ENCODE results near the gene SBF2.

SBF2 gene

DNA sequence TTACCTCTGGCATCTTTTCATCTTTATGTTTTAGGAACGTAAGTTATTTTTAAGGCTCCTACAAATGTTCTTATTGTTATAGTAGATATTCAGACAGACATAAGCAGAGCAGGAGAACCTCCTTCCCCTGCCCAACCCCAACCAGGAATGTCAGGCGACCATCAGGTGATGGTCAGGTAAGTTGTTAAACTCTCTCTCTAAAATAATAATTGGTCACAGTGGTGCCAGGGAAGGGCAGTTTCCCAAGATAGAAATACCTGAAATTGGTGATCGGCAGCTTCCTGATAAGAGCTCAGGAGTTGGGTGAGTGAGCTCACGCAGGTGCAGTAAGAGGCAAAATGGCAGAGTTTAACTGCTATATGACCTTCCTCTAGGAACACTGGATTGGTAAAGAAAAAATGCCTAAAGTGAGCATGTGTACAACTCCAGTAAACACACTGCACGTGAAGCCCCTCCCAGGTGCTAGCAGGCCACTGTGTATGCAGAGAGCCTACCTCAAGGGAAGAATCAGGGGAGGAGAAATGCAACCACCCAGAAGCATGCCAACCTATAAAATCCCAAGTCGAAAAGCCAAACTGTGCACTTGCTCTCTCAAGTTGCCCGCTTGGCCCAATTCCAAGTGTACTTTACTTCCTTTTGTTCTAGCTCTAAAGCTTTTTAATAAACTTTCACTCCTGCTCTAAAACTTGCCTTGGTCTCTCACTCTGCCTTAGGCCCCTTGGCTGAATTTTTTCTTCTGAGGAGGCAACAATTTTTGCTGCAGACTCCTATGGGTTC, 273.9 kb downstream of the SBF2 start:
- H3K4me3 ChIP-seq (ENCODE audit: low read depth, low read length), result no peak overlapping the region
- TF ChIP-seq, protein P1, sequence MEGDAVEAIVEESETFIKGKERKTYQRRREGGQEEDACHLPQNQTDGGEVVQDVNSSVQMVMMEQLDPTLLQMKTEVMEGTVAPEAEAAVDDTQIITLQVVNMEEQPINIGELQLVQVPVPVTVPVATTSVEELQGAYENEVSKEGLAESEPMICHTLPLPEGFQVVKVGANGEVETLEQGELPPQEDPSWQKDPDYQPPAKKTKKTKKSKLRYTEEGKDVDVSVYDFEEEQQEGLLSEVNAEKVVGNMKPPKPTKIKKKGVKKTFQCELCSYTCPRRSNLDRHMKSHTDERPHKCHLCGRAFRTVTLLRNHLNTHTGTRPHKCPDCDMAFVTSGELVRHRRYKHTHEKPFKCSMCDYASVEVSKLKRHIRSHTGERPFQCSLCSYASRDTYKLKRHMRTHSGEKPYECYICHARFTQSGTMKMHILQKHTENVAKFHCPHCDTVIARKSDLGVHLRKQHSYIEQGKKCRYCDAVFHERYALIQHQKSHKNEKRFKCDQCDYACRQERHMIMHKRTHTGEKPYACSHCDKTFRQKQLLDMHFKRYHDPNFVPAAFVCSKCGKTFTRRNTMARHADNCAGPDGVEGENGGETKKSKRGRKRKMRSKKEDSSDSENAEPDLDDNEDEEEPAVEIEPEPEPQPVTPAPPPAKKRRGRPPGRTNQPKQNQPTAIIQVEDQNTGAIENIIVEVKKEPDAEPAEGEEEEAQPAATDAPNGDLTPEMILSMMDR (IDR thresholded peaks at IDR 0.05; ENCODE audit: low read depth, low read length), result no peak

DNA sequence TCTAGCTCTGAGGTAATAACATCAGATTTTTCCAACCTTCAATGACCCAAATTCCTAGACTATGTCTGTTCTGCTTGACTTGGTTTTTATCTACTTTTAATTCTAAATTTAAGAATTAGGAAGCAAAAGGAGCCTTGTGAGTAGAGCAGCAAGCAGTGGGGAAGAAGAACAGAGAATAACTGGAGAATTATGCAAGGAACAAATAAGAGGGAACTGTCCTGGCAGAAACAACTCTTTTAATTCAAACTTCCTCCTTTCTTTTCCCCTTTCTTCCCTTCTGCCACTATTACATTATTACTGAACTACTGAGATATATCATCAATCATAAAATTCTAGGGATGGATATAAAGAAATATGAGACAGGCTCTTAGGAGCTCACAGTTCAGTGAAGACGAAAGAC, 276.1 kb downstream of the SBF2 start:
- no peak overlapping the region for H3K4me3 ChIP-seq (ENCODE audit: low read depth, low read length)
- TF ChIP-seq, protein P1 (IDR thresholded peaks at IDR 0.05; ENCODE audit: low read depth, low read length), result no peak

DNA sequence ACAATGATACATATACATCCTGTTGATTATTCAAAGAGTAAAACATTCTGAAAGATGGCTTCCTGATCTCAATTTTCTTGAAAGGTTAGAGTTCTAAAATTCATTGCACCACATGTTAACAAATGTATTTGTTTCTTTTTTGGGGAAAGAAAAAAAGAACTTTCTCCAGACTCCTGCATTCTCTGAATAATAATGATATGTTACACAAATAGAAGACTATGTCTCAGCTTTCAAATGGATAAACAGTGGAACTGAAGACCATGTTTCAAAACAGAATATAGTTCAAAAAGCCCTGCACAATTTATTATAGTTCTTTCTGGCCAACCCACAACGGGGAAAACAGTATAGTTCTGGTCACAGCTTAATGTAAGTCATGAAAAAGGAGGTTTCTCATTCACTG, 277.0 kb downstream of the SBF2 start:
- TF ChIP-seq, protein P1 (IDR thresholded peaks at IDR 0.05; ENCODE audit: low read depth, low read length), result no peak
- no peak overlapping the region for H3K4me3 ChIP-seq (ENCODE audit: low read depth, low read length)

DNA sequence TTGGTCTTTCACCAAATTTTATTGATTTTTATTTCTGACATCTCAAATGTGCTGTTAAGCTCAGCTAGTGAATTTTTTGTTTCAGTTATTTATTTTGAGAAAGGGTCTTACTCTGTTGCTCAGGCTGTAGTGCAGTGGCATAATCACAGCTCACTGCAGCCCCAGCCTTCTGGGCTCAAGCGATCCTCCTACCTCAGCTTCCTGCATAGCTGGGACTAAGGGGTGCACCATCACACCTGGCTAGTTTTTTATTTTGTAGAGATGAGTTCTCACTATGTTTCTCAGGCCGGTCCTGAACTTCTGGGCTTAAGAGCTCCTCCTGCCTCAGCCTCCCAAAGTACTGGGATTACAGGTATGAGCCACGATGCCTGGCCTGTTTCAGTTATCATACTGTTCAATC, 282.0 kb downstream of the SBF2 start:
- no peak overlapping the region for H3K4me3 ChIP-seq (ENCODE audit: low read depth, low read length)
- TF ChIP-seq, protein P1 (IDR thresholded peaks at IDR 0.05; ENCODE audit: low read depth, low read length), result no peak

DNA sequence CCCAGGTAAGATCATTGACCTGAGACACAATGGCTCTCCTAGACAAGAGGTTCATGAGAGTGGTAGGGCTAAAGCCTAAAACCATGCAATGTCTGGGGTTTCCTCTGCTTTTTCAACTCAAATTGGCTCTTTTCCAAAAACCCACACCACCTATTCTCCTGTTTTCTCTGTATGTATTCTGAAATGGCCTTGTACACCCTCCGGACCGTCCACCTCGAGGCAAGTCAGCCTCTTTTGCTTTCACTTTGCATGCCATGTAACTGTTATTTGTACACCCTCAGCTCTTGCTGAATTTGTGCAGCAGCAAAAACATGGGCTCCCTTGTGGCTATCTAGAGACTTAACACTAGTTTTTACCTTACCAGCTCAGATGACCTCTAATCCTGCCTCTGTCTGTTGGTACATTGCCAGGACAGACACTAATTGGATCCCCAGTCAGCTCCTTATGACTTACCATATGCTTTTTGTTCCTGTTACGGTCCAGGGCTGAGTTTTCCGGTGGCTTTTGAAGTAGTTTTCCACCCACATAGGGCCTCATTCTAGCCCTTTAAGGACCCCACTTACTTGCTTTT, 288.0 kb downstream of the SBF2 start:
- H3K4me3 ChIP-seq (ENCODE audit: low read depth, low read length), result no peak overlapping the region
- TF ChIP-seq, protein P1 (IDR thresholded peaks at IDR 0.05; ENCODE audit: low read depth, low read length), result no peak

DNA sequence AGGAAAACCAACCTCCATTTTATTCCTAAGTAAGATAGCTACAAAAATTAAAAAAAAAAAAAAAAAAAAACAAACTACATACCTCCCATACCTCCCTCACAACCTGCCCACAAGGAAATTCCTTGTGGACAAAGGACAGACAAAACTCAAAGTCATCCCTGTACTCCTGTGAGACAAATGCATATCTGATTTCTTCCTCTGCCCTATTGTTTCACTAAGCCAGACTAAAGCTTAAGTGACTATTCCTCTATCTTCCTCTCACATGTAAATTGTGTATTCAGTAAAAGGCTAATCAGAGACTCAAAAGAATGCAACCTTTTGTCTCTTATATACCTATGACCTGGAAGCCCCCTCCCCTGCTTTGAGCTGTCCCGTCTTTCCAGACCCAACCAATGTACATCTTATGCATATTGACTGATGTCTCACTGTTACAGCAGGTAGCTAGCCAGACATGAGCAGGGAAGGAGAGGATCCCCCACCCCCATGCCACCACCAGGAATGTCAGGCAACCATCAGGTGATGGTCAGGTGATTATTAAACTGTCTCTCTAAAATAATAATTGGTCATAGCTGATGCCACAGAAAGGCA, 289.4 kb downstream of the SBF2 start:
- no peak overlapping the region for H3K4me3 ChIP-seq (ENCODE audit: low read depth, low read length)
- TF ChIP-seq, protein P1 (IDR thresholded peaks at IDR 0.05; ENCODE audit: low read depth, low read length), result no peak

DNA sequence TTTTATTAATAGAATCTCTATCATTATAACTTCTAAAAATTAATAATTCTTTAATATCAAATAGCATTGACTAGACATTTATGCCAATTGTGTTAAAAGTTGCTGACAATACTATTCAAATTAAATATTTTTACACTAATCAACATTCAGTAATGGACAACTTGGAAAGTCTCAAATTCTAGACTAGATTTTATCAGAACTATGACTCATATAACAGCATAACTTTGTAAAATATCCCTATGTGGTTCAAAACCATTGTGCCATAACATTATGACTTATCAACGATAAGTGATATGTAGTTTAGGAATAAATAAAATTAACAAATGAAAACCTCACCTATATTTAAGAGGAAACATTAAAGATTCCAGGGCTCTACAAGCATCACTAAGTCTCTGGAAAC, 291.8 kb downstream of the SBF2 start:
- TF ChIP-seq, protein P1 (IDR thresholded peaks at IDR 0.05; ENCODE audit: low read depth, low read length), result no peak
- H3K4me3 ChIP-seq (ENCODE audit: low read depth, low read length), result no peak overlapping the region

Data from WI38 (cell line).